DMS53 treated with DMSO at 0.1 percent for 48 hours (cell line): Measurements from ENCODE around the gene COL4A5.

Source experiments
- DNase-seq: peaks from one replicate; lab custom pipeline; 2025; ENCODE audit not compliant: unreplicated experiment; lab: John Stamatoyannopoulos, UW

COL4A5 gene

GRCh38 chrX:108439426-108439942 lies at the start of gene COL4A5:
TSS of gene COL4A5 (plus strand) at chrX:108439838. CDS start at chrX:108440126, 288 bp downstream.
- peak; percentile 70 for DNase-seq

- DNase-seq: peak; percentile 26
Measured at GRCh38 chrX:108390976-108391717, 48.5 kb upstream of the COL4A5 start.

DNA sequence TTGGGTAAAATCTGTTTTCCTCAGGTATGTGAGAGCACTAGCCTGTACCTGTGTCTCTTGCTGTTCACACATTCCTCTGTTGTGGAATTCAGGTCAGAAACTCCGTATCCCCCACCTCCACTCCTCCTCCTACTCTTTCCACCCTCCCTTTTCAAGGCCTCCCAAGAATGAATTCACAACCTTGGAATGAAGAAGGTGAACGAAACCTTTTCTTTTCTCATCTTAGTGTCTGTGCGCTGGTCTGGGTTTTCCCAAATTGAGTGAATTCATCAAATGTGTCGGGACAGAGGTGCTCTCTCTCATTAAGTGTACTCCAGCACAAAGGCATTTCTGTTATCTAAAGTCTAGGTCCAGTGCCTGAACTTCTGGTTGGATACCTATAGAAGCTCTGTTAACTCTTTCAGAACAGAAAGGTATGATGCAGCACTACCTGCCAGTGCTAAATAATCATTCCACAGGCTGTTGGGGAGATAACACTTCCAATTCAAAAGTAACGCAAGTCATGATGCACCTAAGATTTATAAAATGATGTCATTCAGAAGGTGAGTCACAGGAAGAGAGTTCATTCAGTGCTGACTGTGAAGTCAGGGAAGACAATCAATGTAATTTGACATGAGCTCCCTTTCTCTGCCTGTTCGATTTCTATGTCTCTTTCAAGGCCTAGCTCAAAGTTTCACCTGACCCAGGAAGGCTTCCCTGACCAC lies 43.3 kb upstream of the COL4A5 start:
- no peak for DNase-seq

DNA sequence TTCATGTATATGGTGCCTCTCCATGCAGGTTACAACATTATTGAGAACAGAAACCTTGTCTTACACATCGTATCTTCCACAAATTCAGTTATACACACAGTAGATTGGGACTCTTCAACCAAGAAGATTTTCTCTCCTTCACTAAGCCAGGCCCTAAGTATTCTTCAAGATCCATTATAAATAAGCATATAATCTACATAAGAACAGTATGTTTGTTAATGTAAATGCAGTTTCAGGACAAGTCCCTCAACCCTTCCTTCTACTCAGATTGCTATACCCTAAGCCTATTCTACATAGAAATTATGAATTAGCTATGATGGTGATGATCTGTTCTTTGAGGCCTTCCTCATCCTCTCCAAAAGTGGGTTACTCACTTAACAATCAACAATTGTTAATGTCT lies 42.7 kb upstream of the COL4A5 start:
- no peak for DNase-seq

DNA sequence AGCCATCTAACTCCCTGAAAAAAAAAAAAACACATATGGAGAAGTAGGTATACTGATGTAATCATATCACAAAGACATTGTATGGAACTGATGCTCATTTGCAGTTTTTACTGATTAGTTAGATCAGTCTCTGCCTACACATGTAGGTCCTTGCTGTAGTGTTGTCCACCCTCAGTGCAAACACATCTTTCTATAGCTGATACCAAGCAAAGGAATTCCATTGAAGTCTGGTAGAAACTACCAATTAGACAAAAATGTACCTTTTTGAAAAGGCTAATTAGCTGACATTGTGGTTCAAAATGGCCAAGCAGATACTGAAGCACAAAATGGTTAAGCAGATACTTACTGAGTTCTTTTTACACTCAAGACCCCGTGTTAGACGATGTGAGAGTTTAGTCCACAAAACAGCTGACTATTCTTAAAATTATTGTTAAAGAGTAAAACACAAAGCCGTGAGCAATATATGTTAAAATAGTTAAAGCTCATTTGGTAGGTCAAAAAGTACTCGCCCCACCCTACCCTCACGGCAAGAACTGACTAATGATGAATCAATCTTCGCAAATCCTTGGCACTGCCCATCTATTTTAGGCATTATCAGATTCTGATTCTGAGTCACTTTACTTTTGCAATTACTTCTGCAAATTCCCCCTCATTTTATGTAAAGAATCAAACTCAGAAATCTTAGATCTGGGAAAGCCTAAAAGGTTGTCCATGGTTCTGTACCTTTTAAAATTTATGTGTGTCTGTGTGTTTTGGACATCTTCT lies 41.8 kb upstream of the COL4A5 start:
- DNase-seq: no peak

DNA sequence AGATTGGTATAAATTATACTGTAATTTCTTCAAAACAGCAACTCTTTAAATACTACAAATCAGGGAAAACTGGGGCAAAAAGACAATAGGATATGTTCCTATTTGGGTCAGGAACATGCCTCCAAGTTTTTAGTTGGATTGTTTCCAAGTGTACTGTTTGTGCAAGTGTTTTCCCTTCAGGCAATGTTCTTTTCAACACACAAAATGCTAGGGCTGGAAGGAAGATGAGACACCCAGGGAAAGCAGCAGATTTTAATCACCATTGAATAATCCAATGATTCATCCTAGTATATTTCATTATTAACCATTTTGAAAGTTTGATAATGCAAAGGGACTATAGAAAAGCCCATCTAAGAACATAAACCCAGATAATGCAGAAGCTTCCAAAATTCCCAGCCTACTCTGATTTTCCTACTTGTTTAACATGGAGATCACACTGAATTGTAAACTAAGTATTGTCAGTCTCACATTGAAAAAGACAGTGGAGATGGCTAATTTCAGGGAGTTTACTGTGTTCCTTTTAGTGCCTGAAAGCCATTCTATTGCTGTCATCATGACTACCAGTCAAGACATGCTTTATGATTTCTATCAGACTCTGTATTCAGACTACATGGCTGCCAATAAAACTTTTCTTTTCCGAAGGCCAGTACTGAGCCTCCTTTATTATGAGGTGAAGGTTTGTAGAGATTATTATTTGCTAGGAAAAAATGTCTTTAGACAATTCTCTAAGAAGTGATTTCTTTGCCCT lies 40.0 kb upstream of the COL4A5 start:
- DNase-seq: no peak

DNA sequence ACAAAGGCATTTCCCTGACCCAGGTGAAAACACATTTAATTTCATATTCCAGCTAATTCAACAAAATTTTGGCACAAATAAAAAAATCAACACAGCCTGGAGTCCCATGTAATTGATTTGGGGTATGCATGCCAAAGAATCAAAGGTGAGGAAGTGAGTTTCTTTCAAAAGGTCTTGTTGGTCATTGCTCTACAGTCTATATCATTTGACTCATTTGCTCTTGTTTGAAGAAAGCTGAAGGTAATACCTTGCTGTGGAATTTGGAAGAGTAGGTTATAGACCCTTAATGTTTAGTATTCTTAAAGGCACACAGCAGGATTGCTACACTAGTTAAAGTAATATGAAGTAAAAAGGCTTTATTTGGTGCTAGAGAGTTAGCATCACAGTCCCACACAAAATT lies 26.9 kb upstream of the COL4A5 start:
- no peak for DNase-seq

- DNase-seq: no peak
Measured at GRCh38 chrX:108415146-108415545, 24.5 kb upstream of the COL4A5 start.

- no peak for DNase-seq
Measured at GRCh38 chrX:108415891-108416290, 23.7 kb upstream of the COL4A5 start.

GRCh38 chrX:108417257-108417656 lies 22.4 kb upstream of the COL4A5 start:
- no peak for DNase-seq

DNA sequence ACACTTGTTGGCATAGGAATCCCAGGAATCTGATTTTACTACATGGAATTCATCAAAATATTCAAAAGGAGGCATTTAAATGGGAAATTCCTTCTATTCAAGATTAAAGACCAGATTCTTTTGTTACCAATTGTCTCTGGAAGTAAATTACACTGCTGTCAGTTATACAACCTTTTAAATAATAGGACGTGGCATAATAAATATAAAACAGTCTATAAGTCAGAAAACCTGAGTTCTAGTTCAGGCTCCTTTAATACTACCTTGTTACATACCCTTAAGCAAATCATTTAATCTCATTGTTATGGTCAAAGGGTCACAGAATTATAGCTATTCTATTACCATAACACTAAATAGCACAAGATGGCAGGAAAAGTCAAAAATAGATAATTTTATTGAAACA lies 20.2 kb upstream of the COL4A5 start:
- no peak for DNase-seq

DNA sequence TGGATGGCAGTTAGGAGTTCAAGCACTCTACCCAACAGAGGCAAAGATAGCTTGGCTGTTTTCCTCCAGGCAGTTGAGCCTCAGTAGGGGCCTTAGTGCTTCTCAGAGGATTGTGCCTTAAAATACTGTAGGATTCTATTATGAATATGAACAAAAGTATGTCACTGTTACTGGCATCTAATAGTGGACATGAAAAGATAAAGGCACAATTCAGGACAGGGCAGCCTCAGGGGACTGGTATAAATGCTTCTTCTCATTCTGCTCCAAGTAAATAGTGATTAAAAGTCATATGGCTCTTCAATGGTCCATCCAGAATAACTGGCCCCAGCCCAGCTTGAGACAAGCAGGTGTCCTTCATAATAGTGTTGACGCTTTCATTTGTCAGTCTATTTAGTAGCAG lies 19.2 kb upstream of the COL4A5 start:
- no peak for DNase-seq

GRCh38 chrX:108426262-108426661 lies 13.4 kb upstream of the COL4A5 start:
- DNase-seq: no peak

DNA sequence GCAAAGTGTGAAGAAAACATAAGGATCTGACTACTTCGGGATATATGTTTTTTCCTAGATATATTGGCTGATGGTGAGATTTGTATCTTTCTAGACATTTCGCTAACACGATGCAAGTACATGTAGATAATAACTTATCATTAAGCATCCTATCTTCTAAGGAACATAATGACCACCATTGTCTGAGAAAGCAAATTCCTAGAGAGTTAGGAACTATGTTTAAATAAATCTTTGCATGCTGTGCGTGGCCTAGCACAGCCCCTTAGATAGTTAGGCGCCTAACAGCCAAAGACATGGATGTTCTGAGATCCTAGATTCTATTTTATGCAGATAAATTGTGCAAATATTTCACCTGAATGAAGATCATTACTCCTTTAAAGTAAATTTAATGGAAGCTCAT lies 4.4 kb upstream of the COL4A5 start:
- no peak for DNase-seq

DNA sequence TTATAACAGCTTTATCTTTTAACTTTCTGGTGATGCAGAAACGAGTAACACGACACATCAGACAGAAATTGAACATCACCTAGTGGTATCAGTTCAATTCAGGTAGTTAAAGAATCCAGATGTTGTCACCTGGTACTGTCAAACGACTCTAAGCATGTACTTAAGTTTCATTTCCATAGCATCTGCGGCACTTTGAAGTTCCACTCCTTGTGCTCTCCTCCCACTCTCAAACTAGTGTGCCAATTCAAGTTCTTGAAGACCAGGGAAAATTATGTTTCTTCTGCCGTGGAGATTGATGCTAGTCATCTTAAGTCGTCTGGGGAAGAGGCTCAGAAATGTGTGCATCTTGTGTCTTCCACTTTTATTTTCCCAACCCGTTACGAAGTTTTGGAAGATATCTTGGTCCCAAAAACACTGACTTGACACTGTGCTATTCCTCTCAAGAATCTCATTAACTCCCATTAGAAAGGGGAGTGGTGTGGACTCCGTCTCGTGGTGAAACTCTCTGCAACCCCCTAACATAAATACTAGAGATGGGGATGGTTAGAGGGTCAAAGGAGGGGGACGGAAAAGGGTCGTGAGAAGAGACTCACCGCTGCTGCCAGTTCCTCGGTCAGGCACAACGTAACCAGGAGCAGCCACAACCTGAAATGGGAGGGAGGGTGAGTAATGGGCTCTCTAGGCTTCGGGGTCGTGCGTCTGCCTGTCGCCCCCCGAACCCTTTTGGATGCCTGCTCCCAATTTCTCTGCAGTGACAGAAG lies 2.1 kb upstream of the COL4A5 start:
- no peak for DNase-seq

DNA sequence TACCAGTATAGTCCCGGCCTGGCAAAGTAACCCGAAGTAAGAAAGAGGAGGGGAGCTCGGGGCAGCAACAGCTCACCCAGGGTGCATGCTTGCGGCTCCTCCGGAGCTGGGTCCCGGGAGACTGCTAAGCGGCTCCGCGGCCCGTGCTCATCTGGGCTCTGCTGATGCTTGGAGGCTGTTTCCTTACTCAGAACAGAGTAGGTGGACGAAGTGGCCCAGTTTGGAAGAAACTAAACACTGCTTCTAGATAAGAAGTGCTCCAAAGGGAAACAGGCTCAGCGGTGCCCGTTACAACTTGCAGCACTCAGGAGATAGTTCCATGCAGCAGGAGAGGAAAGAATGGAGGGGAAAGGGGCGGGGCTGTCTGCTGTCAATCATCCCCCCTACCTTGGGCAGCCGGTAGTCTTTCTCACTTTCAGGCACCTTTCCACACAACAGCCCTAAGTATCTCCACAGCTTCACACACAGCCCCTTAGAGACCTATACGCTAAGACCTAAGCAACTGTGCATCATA lies 1.5 kb upstream of the COL4A5 start, which contains the start of gene COL4A6:
Gene COL4A6, minus strand, starts transcription at position 313 of the 514 bp plus-strand sequence. Its CDS starts 226 bp downstream, at position 87.
- DNase-seq: peak; percentile 16

GRCh38 chrX:108439961-108440696 lies 491 bp downstream of the COL4A5 start:
- no peak for DNase-seq

DNA sequence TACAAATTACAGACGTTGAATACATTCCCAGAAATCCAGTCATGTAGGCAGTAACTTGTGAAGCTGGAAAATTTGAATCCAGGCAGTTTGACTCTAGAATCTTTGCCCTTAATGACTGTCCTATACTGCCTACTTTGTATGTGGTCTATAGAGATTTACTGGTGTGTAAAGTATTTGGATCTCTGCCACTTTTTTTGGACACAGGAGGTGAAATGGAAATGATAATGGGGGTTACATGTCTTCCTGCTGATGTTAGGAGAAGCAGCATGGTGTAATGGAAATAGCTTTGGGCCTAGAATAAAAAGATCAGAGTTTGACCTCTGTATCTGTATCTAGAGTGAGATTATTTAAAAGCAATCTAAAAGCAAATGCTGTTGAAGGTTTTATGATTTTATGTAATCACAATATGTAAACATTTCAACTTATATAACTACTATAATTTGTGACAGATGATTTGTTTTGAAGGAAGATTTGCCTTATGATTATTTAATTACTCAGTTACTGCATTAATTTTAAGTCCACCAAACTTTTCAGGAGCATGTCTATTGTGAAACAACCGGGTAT lies 3.3 kb downstream of the COL4A5 start:
- no peak for DNase-seq

DNA sequence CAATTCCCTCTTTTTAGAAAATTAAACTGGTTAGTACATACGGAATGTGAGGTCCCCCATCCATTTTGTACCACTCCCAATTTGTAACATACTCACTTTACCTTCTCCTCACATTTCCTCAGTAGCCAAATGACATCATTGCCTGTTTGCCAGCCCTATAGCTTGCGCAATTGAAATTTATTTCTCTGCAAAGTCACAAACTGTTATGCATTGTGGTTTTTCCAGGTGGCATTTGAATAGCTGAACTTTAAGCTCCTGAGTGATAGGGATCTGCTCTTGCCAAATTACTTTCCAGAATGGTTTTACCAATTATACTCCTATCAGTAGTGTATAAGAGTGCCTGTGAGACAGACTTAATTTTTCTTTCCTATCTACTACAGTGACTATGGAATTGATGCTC lies 7.7 kb downstream of the COL4A5 start:
- no peak for DNase-seq
